Motor neuron (in vitro differentiated cells): ENCODE results near the gene GORASP2. TPM values are rescaled to one million over a fixed set of nuclear protein-coding genes. Genes with fewer than 3 reads are reported as not detected.
"Not testable (repeated sequence)": the region's sequence is repeated elsewhere in the genome, so short reads cannot be mapped to it uniquely, and the experiment has no call there.

ENCODE experiments used
- ATAC-seq, 8 experiments: fragments of 200-7000 bp; cut with Tn5 transposase; replicated peaks in 6 of 8; 2 replicates each; pipeline ENCODE4 v1.8.0; 2021; ENCODE audit warnings: mild to moderate bottlenecking in 8 of 8, moderate library complexity in 8 of 8
- H3K27ac ChIP-seq, 2 donors: fragments of 250-450 bp; sonication (Bioruptor Pico); 2 replicates each; pipeline ENCODE4 v1.9.0; 2021; ENCODE audit warnings: antibody characterized with exemption in 2 of 2, mild to moderate bottlenecking in 2 of 2, moderate library complexity in 1 of 2
- H3K4me1 ChIP-seq, 2 donors: fragments of 250-450 bp; sonication (Bioruptor Pico); replicated peaks in 1 of 2; 2 replicates each; pipeline ENCODE4 v1.6.1; 2021; ENCODE audit warnings: antibody characterized with exemption in 2 of 2, mild to moderate bottlenecking in 2 of 2, moderate library complexity in 1 of 2
- H3K4me3 ChIP-seq, 5 donors: fragments of 250-450 bp; sonication (Bioruptor Pico); 2 replicates each; pipeline ENCODE4 v1.9.0; 2021; ENCODE audit warnings: antibody characterized with exemption in 5 of 5, mild to moderate bottlenecking in 5 of 5, moderate library complexity in 4 of 5
- WGBS, 10 experiments: fragments of 450-650 bp; shearing (Covaris generic); methylation state at CpG; one replicate each; pipeline ENCODE4 v1.0.0; 2022; 5-methylcytosine and 5-hydroxymethylcytosine counted together
- in situ Hi-C, 9 experiments: fragments of 400-800 bp; cut with MboI; loops; one replicate each; pipeline ENCODE4 v1.15.0; 2021; ENCODE audit warnings: low sequenced_read_pairs in 9 of 9, low pct_unique_long_range_greater_than_20kb in 2 of 9; ENCODE audit not compliant: unreplicated experiment in 9 of 9
- total RNA-seq, 8 experiments: library from RNA; unstranded; fragments of 300-600 nt; gene quantifications; 2 replicates each; pipeline versions ENCODE4 v1.2.3 to v1.2.4, GENCODE V29; 2022

Gene GORASP2
- total RNA-seq, 8 experiments from 2014 or later = 31.9 to 62.9 (median 46.7) TPM

DNA sequence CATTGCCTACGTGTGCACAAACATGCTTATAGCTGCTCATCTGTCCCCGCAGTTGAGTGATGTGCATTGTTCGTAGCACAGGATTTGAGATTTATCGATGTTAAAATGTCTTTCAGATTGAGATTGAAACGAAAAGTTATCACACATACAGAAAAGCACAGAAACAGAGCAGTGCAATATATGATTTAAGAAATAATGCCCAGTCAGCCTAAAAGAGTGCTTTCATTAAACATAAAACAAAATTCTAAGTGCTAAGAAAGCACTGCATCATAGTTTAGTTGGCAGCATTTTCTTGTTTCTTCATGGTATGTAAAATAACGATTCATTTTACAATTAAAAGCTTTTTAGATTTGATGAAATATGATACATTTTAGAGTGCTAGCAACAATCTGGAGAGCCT is 31.9 kb upstream of the GORASP2 start:
- ATAC-seq = no peak
- no peak overlapping the region for H3K27ac ChIP-seq
- WGBS, 10 experiments = 51 to 100% (median 82%) methylated on average over 2 to 6 of the region's 6 CpGs
- in situ Hi-C loops = no loop called here
- H3K4me3 ChIP-seq = no peak overlapping the region
- peaks cover 0 to 16% of the 10 kb centered on the region in 2 donors for H3K4me1 ChIP-seq

DNA sequence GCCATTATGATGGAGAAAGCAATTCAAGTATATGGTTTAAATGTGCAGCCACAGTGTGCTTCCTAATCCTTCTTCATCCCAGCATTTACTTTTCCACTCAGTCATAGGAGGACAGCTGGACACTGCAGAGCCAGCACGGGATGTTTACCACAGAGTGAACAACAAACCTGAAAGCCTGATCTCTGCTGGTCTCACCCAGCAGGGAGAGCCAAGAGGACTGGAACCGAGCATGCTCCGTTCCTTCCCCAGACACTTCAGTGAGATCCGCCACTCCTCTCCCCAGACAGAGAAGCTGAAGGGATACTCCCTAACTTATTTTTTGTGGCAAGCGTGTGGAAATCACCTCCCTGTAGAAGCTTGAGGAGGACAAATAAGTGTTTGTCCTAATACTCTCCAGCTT is 23.2 kb upstream of the GORASP2 start:
- ATAC-seq = peak in 1 of 8 experiments; percentile 65

GRCh38 chr2:170911314-170911889 is 17.7 kb upstream of the GORASP2 start:
- Histone ChIP-seq H3K27ac (no peak overlapping the region), H3K4me3 (no peak overlapping the region), H3K4me1 (no peaks in the 10 kb centered on the region)
- 6 to 90% (median 60%) methylated on average over 2 to 5 of the region's 5 CpGs for WGBS, 10 experiments
- in situ Hi-C loops = no loop called here
- ATAC-seq = no peak

More for the DNA sequence above, 23.2 kb upstream of the GORASP2 start:
- in situ Hi-C loops = no loop called here
- Histone ChIP-seq H3K4me1 (no peaks in the 10 kb centered on the region), H3K4me3 (no peak overlapping the region), H3K27ac (no peak overlapping the region)
- 0 to 100% (median 66%) methylated on average over 1 to 4 of the region's 5 CpGs; no CpG with 5 or more reads in 2 of the 10 experiments for WGBS, 10 experiments

GRCh38 chr2:170914994-170915666 is 13.9 kb upstream of the GORASP2 start:
- in situ Hi-C loops, ATAC-seq, H3K4me3 ChIP-seq, H3K4me1 ChIP-seq, H3K27ac ChIP-seq: not testable (repeated sequence)
- WGBS, 10 experiments = 87 to 100% (median 100%) methylated on average over 1 to 6 of the region's 17 CpGs; no CpG with 5 or more reads in 5 of the 10 experiments

DNA sequence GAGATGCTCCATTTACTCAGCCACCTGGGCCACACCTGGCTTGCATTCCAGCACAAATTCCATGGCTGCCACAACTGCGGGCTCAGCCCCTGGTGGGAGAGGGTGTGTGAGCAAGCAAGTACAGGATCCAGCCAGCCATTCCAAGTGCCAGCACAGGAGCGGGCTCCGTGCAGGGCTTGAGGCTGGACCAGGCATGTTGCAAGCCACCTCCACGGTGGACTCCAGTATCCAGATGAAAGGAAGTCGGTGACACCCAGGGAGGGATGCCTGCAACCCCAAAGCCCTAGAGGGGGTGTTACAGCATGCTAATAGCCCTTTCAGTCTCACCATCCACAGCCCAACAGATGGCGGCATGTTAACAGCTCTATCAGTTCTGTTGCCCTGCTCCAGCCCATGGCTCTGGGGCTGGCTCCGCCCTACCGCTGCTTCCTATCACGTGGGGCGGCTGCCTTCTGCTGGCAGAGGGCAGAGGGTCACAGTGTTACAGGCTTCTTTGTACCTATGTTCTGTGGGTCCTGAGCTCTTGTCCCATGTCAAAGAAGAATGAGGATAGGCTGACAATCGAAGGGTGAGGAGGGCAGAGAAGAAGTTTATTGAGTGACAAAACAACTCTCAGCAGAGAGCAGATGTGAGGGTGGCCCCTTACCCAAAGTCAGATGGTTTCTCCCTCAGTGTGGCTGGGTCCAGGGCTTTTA is 11.7 kb upstream of the GORASP2 start:
- WGBS, 10 experiments = 20 to 100% (median 70%) methylated on average over 1 to 4 of the region's 11 CpGs; no CpG with 5 or more reads in 3 of the 10 experiments
- Histone ChIP-seq H3K4me3 (no peak overlapping the region), H3K4me1 (no peaks in the 10 kb centered on the region), H3K27ac (no peak overlapping the region)
- in situ Hi-C loops = no loop called here
- ATAC-seq = peak in 2 of 8 experiments; percentile 95 to 96

- in situ Hi-C loops = no loop called here
- no peaks in the 10 kb centered on the region for H3K4me1 ChIP-seq
- 0 to 89% (median 43%) methylated on average over 1 to 5 of the region's 5 CpGs; no CpG with 5 or more reads in 2 of the 10 experiments for WGBS, 10 experiments
- no peak overlapping the region for H3K4me3 ChIP-seq
- peak in 1 of 8 experiments; percentile 9 for ATAC-seq
- H3K27ac ChIP-seq = no peak overlapping the region
These were observed 11.1 kb upstream of the GORASP2 start for GRCh38 chr2:170917957-170918356.

- in situ Hi-C loops, ATAC-seq, H3K4me1 ChIP-seq, H3K27ac ChIP-seq, H3K4me3 ChIP-seq: not testable (repeated sequence)
- WGBS, 10 experiments = 33 to 100% (median 85%) methylated on average over 1 to 2 of the region's 2 CpGs; no CpG with 5 or more reads in 2 of the 10 experiments
These were observed 7.2 kb upstream of the GORASP2 start for GRCh38 chr2:170921873-170922272.

DNA sequence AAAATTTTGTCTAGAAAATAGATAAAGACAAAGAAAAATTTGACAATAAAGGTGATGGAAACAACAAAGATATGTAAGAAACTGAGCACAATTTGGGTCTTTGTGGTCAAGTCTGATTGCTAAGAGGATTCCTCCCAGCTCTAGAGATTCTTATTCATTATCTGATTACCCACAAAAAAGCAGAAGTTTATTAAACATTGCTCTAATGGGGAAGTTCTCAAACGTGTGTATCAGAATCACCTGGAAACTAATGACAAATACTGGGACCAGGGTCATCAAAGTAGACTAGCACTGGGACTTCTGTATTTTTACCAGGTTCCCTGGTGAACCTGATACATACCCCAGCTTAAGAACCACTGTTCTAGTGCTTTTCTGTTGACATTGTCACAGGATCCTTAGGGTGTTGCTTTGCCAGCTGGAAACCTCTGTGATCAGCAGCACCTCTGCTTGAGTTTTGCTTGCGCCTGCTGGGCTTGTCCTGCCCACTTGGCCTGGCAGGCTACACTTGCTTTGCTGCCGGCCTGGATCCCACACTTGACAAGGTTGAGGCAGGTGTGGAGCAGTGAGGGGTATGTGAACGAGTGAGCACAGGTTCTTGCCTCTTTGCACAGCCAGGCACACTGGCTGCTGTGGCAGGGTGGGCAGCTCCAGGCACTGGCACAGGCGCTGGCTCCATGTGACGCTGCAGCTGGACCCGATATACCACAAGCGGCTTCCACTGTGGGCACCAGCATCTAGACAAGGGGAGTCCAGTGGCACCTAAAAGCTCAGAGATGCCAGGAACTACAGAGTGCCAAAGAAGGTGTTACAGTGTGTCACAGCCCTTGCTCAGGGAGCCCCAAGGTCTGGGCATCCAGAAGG is 6.2 kb upstream of the GORASP2 start:
- no peak overlapping the region for H3K4me3 ChIP-seq
- no peaks in the 10 kb centered on the region for H3K4me1 ChIP-seq
- no peak overlapping the region for H3K27ac ChIP-seq
- 0 to 100% (median 62%) methylated on average over 1 to 2 of the region's 8 CpGs; no CpG with 5 or more reads in 1 of the 10 experiments for WGBS, 10 experiments
- ATAC-seq = no peak
- in situ Hi-C loops = no loop called here

GRCh38 chr2:170923799-170924198 is 5.3 kb upstream of the GORASP2 start:
- peaks cover 6% of the 10 kb centered on the region in 2 donors for H3K4me1 ChIP-seq
- in situ Hi-C loops = no loop called here
- no peak overlapping the region for H3K4me3 ChIP-seq
- WGBS, 10 experiments = 0 to 100% (median 40%) methylated on average over 1 of the region's 1 CpG; no CpG with 5 or more reads in 6 of the 10 experiments
- no peak for ATAC-seq
- no peak overlapping the region for H3K27ac ChIP-seq

DNA sequence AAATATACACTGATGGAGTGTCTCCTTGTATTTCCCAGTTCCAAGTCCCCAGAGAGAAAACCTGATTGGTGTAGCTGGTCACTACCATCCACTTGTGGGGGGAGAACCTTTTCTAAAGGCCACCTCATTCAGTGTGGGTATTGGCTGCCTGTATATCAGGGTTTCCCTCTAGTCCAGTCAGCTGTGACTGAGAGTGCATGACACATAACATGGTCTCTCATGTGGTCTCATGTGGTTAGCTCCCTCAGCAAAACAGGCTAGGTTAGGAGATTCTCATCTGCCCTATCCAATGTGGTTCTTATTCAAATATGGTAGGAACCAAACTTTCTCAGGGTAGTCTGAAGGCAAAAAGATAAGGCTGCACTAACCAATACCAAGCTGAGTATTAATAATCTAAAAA is 4.1 kb upstream of the GORASP2 start:
- H3K4me1 ChIP-seq = peaks cover 6% of the 10 kb centered on the region in 2 donors
- no peak overlapping the region for H3K27ac ChIP-seq
- no peak for ATAC-seq
- in situ Hi-C loops = no loop called here
- no peak overlapping the region for H3K4me3 ChIP-seq

DNA sequence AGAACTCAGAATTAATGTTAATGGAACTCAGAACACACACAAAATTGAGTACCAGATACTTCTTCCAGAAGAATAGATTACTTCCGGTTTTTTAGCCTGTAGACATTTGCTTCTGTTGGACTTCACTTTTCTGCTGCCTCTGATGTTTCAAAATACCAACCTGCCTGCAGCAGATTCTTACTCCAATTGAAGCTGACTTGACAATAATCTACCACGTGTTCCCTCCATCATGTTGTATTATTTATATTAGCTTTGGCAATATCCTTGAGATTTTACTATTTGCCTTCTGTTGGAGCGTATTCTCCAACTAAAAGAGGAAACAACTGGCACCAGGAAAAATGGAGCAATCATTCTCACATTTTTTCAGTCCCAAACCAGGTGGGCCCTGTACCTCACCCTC is 3.1 kb upstream of the GORASP2 start:
- Histone ChIP-seq H3K27ac (no peak overlapping the region), H3K4me3 (no peak overlapping the region), H3K4me1 (peaks cover 6 to 14% of the 10 kb centered on the region in 2 donors)
- ATAC-seq = no peak
- in situ Hi-C loops = no loop called here
- 37 to 100% (median 92%) methylated on average over 1 to 3 of the region's 3 CpGs; no CpG with 5 or more reads in 3 of the 10 experiments for WGBS, 10 experiments

- Histone ChIP-seq H3K27ac (no peak overlapping the region), H3K4me1 (peaks cover 6 to 20% of the 10 kb centered on the region in 2 donors), H3K4me3 (no peak overlapping the region)
- 33 to 100% (median 92%) methylated on average over 1 to 4 of the region's 4 CpGs for whole genome bisulfite sequencing, 10 experiments
- in situ Hi-C loops = no loop called here
- ATAC-seq = no peak
These were observed 2.2 kb upstream of the GORASP2 start for GRCh38 chr2:170926743-170927297.
